H1 (cell line): Measurements from ENCODE around the gene POLR3A. TPM values are rescaled to one million over a fixed set of nuclear protein-coding genes. Genes with fewer than 3 reads are reported as not detected.

Experiments used
- BACH1 ChIP-seq: IDR thresholded peaks from 2 replicates; pipeline ENCODE4 v1.6.1; 2012; ENCODE audit warnings: low read length, improper control_type of control experiment
- CTBP2 ChIP-seq: IDR thresholded peaks from 2 replicates; pipeline ENCODE4 v1.7.0; 2011; ENCODE audit warnings: borderline replicate concordance, mild to moderate bottlenecking, moderate library complexity, mixed read lengths, low read length; ENCODE audit not compliant: insufficient read depth, insufficient read length
- CTCF ChIP-seq, 3 experiments: IDR thresholded peaks; 1 replicate in 2 of 3; 2 replicates in 1 of 3; pipeline versions ENCODE4 v1.5.1 to v1.6.1; 2011; ENCODE audit warnings: low read length in 3 of 3, mild to moderate bottlenecking in 3 of 3, inconsistent platforms in 2 of 3, low read depth in 1 of 3, moderate library complexity in 1 of 3; ENCODE audit not compliant: insufficient read depth in 1 of 3; ENCODE audit errors: control extremely low read depth in 1 of 3
- KDM1A ChIP-seq: fragments of 200-600, 300-600 bp; sonication (generic); IDR thresholded peaks from 2 replicates; pipeline ENCODE4 v1.7.1; 2016; ENCODE audit warnings: mild to moderate bottlenecking, low read length, borderline replicate concordance
- KDM5A ChIP-seq: fragments of 200-600 bp; IDR thresholded peaks from 2 replicates; pipeline ENCODE4 v1.7.1; 2012; ENCODE audit warnings: mild to moderate bottlenecking, low read length, inconsistent platforms, mixed read lengths
- polyA plus RNA-seq, 7 experiments: library from polyadenylated mRNA; depleted of rRNA in 3 of 7; stranded (reverse) in 5 of 7; unstranded in 2 of 7; fragments of >200 nt in 5 of 7; fragments of 200-250 nt in 2 of 7; gene quantifications; 1 replicate in 5 of 7; 2 replicates in 1 of 7; 4 replicates in 1 of 7; pipeline versions ENCODE4 v1.2.1 to v1.2.3, GENCODE V29; 2011 to 2013; ENCODE audit warnings: missing spikeins in 2 of 7, mixed read lengths in 2 of 7
- total RNA-seq: library from RNA; stranded (reverse); fragmentation: NEBNext Ultra II Directional; extraction: Animal tissue kit (Norgen Biotek cat#: 25700); gene quantifications from 2 replicates; pipeline ENCODE4 v1.2.1, GENCODE V29; 2021

The POLR3A gene
- total and polyA plus RNA-seq, 2 of the 8 experiments (the other 6 are each of a cell fraction or from before 2014, with no cell fraction given): 11.3 to 38.6 TPM

GRCh38 chr10:77974396-77975074 is 54.8 kb downstream of the POLR3A start (continued):
- TF ChIP-seq CTBP2 (no peak), KDM1A (no peak), KDM5A (no peak), CTCF (IDR thresholded peaks at IDR 0.05; ENCODE audit: control extremely low read depth in 1 of 3, insufficient read depth in 1 of 3, low read depth in 1 of 3, low read length in 3 of 3) (peak; percentile 57 to 89 (median 89)), BACH1 (no peak)
